ENCODE data around the gene PPP4R2. TPM values are rescaled to one million over a fixed set of nuclear protein-coding genes. Genes with fewer than 3 reads are reported as not detected.

Gene PPP4R2
- total and polyA plus RNA-seq, 9 of the 15 experiments (the other 6 are each of a cell fraction or from before 2014, with no cell fraction given) = 11.0 to 49.6 (median 31.6) TPM

DNA sequence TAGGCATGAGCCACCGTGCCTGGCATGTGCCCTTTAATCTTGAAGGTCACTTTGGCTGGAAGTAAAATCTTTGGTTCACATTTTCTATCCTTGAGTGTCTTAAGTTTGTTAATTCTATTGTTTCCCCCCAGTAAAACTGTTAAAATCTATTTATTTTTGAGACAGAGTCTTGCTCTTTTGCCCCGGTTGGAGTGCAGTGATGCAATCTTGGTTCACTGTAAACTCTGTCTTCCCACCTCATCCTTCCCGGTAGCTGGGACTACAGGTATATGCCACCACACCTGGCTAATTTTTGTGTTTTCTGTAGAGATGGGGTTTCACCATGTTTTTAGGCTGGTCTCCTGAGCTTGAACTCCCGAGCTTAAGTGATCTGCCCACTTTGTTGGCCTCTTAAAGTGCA lies 7.7 kb downstream of the PPP4R2 start:
- no peaks in the 10 kb centered on the region for H3K27me3 ChIP-seq (ENCODE audit: control insufficient read depth in 2 of 2, insufficient read depth in 2 of 2, low read length in 2 of 2)
- intact Hi-C loops (cut with micrococcal nuclease) = no loop called here
- FAIRE-seq = no peak

More for the DNA sequence above, 7.7 kb downstream of the PPP4R2 start:
- Histone ChIP-seq H3K79me2 (ENCODE audit: control insufficient read depth, insufficient read depth, low read length) (peaks cover 99% of the 10 kb centered on the region), H3K9me1 (ENCODE audit: control insufficient read depth, insufficient read depth, low read length) (no peaks in the 10 kb centered on the region), H3K9me3 (replicated peaks; ENCODE audit: control insufficient read depth, insufficient read depth, low read depth, low read length) (no peaks in the 10 kb centered on the region), H3K27ac (ENCODE audit: extremely low read depth, low read depth, low read length) (no peak overlapping the region), H2AFZ (ENCODE audit: low read depth, low read length) (no peak overlapping the region), H3K9ac (ENCODE audit: insufficient read depth in 1 of 2, low read depth in 2 of 2, low read length in 2 of 2) (no peak overlapping the region), H3K4me1 (replicated peaks in 1 of 2; ENCODE audit: control insufficient read depth in 2 of 2, insufficient read depth in 2 of 2, low read length in 2 of 2) (peaks cover 4 to 10% of the 10 kb centered on the region in 2 experiments; a peak in 3 of 5 replicates), H3K4me3 (no peak overlapping the region), H4K20me1 (replicated peaks; ENCODE audit: control insufficient read depth, insufficient read depth, low read length) (peaks cover 24% of the 10 kb centered on the region), H3K36me3 (ENCODE audit: control insufficient read depth, insufficient read depth, low read length) (peaks cover 85% of the 10 kb centered on the region), H3K4me2 (ENCODE audit: insufficient read depth, low read length) (no peak overlapping the region)
- ChIA-PET POLR2A (no interaction called here), CTCF (ENCODE audit: low intra/inter-chr PET ratio) (no interaction called here)
- 87% methylated on average over 4 of the region's 4 CpGs for whole genome bisulfite sequencing (ENCODE audit: insufficient coverage, low coverage, missing lambda C conversion rate)
- in situ Hi-C loops (cut with MboI) = no loop called here
- DNase-seq (ENCODE audit: extremely low read depth in 1 of 4, low spot score in 3 of 4) (no peak), ATAC-seq (no peak)
- BruUV-seq (replicated peaks) = no TSS peak
- TF ChIP-seq EP300 (IDR thresholded peaks at IDR 0.05; ENCODE audit: low read length) = no peak
- TF ChIP-seq, protein P1, sequence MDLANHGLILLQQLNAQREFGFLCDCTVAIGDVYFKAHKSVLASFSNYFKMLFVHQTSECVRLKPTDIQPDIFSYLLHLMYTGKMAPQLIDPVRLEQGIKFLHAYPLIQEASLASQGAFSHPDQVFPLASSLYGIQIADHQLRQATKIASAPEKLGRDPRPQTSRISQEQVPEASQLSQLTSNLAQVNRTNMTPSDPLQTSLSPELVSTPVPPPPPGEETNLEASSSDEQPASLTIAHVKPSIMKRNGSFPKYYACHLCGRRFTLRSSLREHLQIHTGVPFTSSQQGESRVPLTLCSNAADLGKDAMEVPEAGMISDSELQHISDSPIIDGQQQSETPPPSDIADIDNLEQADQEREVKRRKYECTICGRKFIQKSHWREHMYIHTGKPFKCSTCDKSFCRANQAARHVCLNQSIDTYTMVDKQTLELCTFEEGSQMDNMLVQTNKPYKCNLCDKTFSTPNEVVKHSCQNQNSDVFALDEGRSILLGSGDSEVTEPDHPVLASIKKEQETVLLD (IDR thresholded peaks at IDR 0.05) = no peak
- TF ChIP-seq, protein P2, sequence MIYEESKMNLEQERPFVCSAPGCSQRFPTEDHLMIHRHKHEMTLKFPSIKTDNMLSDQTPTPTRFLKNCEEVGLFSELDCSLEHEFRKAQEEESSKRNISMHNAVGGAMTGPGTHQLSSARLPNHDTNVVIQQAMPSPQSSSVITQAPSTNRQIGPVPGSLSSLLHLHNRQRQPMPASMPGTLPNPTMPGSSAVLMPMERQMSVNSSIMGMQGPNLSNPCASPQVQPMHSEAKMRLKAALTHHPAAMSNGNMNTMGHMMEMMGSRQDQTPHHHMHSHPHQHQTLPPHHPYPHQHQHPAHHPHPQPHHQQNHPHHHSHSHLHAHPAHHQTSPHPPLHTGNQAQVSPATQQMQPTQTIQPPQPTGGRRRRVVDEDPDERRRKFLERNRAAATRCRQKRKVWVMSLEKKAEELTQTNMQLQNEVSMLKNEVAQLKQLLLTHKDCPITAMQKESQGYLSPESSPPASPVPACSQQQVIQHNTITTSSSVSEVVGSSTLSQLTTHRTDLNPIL (CRISPR knock-in tag; IDR thresholded peaks at IDR 0.05) = no peak
- TF ChIP-seq, protein P3, sequence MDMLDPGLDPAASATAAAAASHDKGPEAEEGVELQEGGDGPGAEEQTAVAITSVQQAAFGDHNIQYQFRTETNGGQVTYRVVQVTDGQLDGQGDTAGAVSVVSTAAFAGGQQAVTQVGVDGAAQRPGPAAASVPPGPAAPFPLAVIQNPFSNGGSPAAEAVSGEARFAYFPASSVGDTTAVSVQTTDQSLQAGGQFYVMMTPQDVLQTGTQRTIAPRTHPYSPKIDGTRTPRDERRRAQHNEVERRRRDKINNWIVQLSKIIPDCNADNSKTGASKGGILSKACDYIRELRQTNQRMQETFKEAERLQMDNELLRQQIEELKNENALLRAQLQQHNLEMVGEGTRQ (CRISPR knock-in tag; IDR thresholded peaks at IDR 0.05) = no peak
- TF ChIP-seq BACH1 (tag; IDR thresholded peaks at IDR 0.05) = no peak
- no peak for TF ChIP-seq TBP (optimal IDR thresholded peaks at IDR 0.05; ENCODE audit: low read depth, low read length)
- TF ChIP-seq MAFK (IDR thresholded peaks at IDR 0.05; ENCODE audit: low read length) = no peak
- TF ChIP-seq PML (IDR thresholded peaks at IDR 0.05; ENCODE audit: low read length) = no peak
- TF ChIP-seq, protein P4, sequence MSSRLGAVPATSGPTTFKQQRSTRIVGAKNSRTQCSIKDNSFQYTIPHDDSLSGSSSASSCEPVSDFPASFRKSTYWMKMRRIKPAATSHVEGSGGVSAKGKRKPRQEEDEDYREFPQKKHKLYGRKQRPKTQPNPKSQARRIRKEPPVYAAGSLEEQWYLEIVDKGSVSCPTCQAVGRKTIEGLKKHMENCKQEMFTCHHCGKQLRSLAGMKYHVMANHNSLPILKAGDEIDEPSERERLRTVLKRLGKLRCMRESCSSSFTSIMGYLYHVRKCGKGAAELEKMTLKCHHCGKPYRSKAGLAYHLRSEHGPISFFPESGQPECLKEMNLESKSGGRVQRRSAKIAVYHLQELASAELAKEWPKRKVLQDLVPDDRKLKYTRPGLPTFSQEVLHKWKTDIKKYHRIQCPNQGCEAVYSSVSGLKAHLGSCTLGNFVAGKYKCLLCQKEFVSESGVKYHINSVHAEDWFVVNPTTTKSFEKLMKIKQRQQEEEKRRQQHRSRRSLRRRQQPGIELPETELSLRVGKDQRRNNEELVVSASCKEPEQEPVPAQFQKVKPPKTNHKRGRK (tag; IDR thresholded peaks at IDR 0.05) = no peak
- TF ChIP-seq, protein P5, sequence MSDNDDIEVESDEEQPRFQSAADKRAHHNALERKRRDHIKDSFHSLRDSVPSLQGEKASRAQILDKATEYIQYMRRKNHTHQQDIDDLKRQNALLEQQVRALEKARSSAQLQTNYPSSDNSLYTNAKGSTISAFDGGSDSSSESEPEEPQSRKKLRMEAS (CRISPR knock-in tag; IDR thresholded peaks at IDR 0.05) = no peak
- no peak for TF ChIP-seq LCOR (CRISPR knock-in tag; IDR thresholded peaks at IDR 0.05)
- TF ChIP-seq, protein P6, sequence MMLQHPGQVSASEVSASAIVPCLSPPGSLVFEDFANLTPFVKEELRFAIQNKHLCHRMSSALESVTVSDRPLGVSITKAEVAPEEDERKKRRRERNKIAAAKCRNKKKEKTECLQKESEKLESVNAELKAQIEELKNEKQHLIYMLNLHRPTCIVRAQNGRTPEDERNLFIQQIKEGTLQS (IDR thresholded peaks at IDR 0.05) = no peak
- TF ChIP-seq, protein P6 (CRISPR knock-in tag; conservative IDR thresholded peaks at IDR 0.05) = no peak
